Stimulated activated CD8-positive, alpha-beta memory T cell treated with anti-CD3 and anti-CD28 coated beads, Interleukin-4, amount 100 ng/mL, for 48 hours (primary cell): ENCODE measurements around the gene PCDH11Y.
"Not testable (repeated sequence)": the region's sequence is repeated elsewhere in the genome, so short reads cannot be mapped to it uniquely, and the experiment has no call there.

Experiments used
- DNase-seq: peaks from one replicate; pipeline ENCODE4 v3.0.0-alpha.2; 2020

Gene PCDH11Y, protein sequence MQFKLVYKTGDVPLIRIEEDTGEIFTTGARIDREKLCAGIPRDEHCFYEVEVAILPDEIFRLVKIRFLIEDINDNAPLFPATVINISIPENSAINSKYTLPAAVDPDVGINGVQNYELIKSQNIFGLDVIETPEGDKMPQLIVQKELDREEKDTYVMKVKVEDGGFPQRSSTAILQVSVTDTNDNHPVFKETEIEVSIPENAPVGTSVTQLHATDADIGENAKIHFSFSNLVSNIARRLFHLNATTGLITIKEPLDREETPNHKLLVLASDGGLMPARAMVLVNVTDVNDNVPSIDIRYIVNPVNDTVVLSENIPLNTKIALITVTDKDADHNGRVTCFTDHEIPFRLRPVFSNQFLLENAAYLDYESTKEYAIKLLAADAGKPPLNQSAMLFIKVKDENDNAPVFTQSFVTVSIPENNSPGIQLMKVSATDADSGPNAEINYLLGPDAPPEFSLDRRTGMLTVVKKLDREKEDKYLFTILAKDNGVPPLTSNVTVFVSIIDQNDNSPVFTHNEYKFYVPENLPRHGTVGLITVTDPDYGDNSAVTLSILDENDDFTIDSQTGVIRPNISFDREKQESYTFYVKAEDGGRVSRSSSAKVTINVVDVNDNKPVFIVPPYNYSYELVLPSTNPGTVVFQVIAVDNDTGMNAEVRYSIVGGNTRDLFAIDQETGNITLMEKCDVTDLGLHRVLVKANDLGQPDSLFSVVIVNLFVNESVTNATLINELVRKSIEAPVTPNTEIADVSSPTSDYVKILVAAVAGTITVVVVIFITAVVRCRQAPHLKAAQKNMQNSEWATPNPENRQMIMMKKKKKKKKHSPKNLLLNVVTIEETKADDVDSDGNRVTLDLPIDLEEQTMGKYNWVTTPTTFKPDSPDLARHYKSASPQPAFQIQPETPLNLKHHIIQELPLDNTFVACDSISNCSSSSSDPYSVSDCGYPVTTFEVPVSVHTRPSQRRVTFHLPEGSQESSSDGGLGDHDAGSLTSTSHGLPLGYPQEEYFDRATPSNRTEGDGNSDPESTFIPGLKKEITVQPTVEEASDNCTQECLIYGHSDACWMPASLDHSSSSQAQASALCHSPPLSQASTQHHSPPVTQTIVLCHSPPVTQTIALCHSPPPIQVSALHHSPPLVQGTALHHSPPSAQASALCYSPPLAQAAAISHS (N-terminal part only)

DNA sequence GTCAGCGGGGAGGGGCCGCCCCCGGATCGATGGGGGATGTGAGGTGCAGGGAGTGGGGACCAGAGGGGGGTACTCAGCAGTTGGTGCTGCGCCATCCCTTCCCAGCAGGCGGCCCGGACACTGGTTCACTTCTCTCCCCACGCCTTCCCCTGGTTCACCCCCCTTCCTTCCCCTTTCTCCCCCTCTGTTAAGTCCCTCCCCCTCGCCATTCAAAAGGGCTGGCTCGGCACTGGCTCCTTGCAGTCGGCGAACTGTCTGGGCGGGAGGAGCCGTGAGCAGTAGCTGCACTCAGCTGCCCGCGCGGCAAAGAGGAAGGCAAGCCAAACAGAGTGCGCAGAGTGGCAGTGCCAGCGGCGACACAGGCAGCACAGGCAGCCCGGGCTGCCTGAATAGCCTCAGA is at the start of gene PCDH11Y:
TSS of gene PCDH11Y (plus strand) at position 240 of the 400 bp plus-strand sequence. CDS start 56,804 bp downstream, outside the sequence.
- not testable (repeated sequence) for DNase-seq

DNA sequence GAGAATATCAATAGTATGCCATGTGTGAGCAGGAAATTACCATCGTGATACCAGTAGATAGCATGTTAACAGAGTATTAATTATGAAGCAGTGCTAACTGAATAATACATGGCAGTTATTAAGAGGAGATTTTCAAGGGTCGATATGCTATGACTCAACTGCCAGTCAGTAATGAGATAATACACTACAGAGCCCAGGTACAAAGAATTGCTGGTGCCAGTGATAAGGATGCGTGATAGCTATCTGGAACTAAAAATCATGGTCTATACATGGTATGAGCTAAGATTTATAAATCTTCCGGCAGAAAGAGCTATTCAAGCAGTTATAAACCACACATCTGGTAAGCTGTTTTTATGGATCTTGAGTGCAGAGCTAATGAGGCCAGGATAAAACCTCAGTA is 32.2 kb upstream of the PCDH11Y start:
- DNase-seq, result not testable (repeated sequence)

GRCh38 chrY:4991743-4992400 is 8.2 kb upstream of the PCDH11Y start:
- DNase-seq, result not testable (repeated sequence)

DNA sequence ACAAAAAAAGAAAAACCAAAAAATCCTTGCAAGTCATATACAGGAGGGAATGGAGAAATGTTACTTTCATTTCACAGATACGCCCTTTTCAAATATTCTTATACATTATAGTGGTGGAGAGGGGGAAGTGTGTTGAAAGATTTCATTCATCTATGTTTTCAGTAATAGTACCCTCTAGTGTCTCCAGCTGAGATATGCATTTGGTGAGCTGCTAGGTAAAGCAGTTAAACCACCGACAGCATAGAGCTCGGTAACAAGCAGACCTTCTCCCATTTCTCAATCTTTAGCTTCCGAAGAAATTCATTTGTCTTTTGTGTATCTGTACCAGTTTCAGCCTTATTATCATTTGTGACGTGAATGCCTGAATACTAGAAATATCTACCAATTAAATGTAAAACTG is 5.2 kb upstream of the PCDH11Y start:
- DNase-seq, result not testable (repeated sequence)

- not testable (repeated sequence) for DNase-seq
Measured at GRCh38 chrY:5002476-5003184, 2.5 kb downstream of the PCDH11Y start.

GRCh38 chrY:5038972-5039523 is 39.0 kb downstream of the PCDH11Y start:
- not testable (repeated sequence) for DNase-seq

DNA sequence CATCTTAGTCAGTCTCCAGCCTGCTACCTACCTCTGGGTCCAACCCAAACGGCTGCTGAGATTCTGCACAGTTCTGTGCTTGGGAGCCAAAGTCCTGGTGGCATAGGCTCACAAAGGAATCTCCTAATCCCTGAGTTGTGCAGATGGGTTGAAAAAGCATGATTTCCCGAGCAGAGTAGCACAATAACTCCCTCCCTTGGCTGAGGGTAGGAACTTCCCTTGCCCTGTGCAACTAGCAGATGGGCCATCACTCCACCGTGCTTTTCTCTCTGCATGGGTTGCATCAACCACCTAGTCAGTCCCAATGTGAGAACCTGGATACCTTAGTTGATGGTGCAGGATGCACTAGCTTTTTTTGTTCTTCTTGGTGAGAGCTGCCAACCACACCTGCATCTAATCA is 82.9 kb downstream of the PCDH11Y start:
- not testable (repeated sequence) for DNase-seq

- DNase-seq, result not testable (repeated sequence)
Measured at GRCh38 chrY:5182998-5183397, 182.9 kb downstream of the PCDH11Y start.

GRCh38 chrY:5215116-5215515 is 215.0 kb downstream of the PCDH11Y start:
- not testable (repeated sequence) for DNase-seq

DNA sequence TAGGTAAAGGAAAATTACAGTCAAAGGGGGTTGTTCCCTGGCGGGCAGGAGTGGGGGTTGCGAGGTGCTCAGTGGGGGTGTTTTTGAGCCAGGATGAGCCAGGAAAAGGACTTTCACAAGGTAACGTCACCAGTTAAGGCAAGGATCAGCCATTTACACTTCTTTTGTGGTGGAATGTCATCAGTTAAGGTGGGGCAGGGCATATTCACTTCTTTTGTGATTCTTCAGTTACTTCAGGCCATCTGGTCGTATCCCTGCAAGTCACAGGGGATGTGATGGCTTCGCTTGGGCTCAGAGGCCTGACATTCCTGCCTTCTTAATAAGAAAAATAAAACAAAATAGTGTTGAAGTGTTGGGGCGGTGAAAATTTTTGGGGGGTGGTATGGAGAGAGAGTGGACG is 324.8 kb downstream of the PCDH11Y start:
- DNase-seq, result not testable (repeated sequence)

- DNase-seq, result not testable (repeated sequence)
Measured at GRCh38 chrY:5342220-5342619, 342.1 kb downstream of the PCDH11Y start.

DNA sequence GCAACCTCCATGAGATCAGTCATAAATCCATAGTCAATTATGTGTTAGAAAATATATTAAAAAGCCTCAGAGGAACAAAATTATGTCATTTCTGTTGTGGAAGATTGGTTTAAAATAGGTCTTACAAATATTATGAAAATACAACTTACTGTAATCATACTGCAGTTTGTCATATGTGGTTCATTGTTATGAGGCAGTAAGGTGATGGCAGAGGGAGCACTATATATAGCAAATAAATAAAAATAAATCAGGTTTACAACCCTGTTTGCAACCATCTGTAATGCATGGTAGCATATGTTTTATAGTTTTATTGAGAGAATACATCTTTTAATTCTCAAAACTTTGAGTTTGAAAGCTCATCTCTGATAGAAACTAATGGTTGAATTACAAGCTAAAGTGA is 543.6 kb downstream of the PCDH11Y start:
- DNase-seq, result not testable (repeated sequence)

- DNase-seq, result not testable (repeated sequence)
Measured at GRCh38 chrY:5638589-5638988, 638.5 kb downstream of the PCDH11Y start.

GRCh38 chrY:5679265-5679664 is 679.2 kb downstream of the PCDH11Y start:
- not testable (repeated sequence) for DNase-seq

GRCh38 chrY:5708727-5709126 is 708.6 kb downstream of the PCDH11Y start:
- DNase-seq, result not testable (repeated sequence)

DNA sequence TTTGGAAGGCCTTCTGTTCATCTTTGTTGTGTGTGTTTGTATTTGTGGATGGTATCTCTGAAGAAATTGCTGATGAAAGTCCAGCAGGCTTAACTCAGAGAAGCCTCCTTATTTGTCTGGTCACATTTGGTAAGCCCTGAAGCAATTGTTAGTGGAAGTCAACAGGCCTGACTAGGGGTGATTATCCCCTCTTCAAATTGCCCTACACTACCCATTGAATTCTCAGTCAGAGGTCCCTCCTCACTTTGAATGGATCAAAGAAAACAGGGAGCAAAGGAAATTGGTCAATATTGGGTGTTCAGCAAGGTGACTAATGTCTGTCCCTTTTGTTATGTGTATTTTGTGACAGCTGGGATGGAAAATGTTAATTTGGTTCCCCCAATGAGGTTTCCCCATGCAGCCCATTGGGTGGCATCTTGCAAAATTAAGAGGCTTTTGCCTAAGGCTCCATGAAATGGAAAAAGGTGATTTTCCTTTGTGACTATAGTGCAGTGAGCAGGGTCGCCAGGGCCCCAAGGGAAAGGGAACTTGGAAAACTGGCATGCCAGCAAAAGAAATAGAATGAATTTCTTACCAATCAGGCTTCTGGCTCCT is 709.8 kb downstream of the PCDH11Y start:
- not testable (repeated sequence) for DNase-seq

GRCh38 chrY:5761403-5761802 is 761.3 kb downstream of the PCDH11Y start:
- DNase-seq, result not testable (repeated sequence)

GRCh38 chrY:5776485-5776884 is 776.4 kb downstream of the PCDH11Y start:
- DNase-seq, result not testable (repeated sequence)
